Dermis blood vessel endothelial cell (primary cell): ENCODE measurements around the gene KHK. TPM values are rescaled to one million over a fixed set of nuclear protein-coding genes. Genes with fewer than 3 reads are reported as not detected.

Experiments used
- DNase-seq: peaks from one replicate; pipeline ENCODE4 v3.0.0; 2010
- total RNA-seq: library from RNA; depleted of rRNA; stranded (reverse); fragments of >200 nt; gene quantifications from 2 replicates; pipeline ENCODE4 v1.2.3, GENCODE V29; 2014

Gene KHK
- total RNA-seq, 1 donor from 2014 or later, result 4.8 TPM

DNA sequence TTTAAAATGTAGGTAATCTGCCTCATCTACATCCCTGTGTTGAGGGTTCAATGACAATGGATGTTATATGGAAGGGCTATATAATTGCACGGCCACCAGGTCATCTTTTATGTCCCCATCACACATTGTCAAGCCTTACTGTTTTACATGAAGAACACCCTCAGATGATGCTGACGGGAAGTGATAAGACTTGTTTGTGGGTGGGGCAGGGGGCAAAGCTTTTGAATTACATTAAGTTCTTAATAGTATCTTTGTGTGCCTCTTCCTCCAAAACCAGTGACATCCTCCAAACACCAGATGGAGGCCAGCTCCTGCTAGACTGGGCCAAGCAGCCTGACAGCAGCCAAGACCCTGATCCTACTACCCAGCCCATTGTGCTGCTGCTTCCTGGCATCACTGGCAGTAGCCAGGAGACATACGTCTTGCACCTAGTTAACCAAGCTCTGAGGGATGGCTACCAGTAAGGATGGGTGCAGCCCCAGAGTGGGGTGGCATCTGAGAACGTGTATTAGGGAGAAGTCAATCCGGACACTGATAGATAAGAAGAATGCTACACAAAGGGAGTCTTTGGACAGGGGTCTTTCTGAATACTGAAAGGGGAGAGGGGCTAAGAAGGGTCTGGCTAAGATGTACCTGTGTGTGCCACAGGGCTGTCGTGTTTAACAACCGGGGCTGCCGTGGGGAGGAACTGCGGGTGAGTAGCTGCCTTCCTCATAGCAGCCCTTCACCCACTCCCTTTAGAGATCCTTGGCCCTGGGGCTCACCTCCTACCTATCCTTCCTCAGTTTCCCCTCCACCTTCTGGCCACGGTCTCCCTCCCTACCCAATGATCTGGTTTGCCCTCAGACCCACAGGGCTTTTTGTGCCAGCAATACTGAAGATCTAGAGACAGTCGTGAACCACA, 42.3 kb downstream of the KHK start:
- no peak for DNase-seq

DNA sequence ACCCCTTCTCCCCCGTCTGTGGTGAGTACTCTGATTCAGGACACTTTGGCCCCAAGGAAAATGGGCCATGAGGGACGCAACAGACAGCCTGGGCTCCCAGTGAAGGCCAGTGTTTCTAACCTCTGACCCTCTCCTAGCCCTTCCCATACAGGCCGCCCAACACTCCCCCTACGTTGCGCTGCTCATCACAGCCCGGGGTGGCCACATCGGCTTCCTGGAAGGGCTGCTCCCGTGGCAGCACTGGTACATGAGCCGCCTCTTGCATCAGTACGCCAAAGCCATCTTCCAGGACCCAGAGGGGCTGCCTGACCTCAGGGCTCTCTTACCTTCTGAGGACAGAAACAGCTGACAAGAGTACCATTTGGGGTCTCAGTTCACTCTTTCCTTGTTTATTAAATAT, 43.8 kb downstream of the KHK start:
- no peak for DNase-seq

DNA sequence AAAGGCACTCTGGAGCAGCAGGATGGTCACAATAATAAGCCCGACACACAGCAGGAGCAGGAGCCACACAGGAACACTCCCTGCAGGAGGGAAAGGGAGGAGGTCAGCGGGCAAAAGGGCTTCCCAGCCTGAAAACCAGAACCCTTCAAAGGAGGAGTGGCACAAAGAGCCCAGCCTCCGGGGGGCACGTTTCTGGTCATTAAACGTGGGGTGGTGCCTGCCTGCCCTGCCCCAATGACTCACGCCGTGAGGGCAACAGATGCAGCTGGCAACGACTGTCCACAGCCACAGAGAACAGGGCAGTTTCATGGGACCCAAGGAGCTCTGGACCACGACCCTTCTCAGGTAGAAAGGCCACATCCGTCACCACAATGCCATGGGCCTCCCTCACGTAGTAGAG, 44.9 kb downstream of the KHK start:
- no peak for DNase-seq

GRCh38 chr2:27133195-27133875, 46.8 kb downstream of the KHK start:
- no peak for DNase-seq

DNA sequence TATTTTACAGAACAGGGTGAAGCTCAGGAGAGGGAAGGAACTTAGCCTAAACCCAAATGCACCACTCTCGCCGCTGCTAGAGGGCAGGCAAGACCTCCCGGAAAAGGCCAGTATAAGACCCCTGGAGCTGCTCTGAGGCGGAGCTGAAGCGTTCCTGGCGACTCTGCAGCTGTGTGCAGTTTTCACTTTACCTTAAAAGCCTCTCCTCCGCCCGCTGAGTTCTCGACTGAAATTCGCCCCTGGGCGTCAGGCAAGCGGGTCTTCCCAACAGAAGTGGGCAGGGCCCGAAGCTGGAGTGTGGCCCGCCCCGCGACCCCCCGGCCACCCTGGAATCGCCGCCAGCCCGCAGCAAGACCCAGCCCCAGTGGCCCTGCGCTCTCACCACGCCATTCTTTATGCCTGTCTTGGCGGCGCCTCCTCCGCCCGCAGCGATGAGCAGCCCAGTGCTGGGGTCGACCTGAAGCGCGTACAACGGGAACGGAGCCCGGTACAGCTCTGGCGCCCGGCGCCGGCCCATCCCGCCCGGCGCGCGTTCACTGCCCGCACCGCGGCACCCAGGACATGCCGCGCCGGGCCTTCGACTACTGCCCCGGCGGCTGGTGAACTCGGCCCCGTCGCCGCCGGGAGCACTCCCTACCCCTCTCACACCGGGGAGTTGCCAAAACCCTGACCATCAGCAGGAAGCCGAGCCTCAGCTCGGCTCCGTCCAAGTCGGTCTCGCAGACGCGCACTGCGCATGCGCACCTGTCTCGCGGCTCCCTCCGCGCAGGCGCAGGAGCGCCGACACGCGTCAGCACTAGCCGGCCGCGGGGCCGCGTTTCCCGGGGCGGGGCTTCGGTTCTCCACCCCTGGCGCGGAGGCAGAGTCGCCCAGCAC, 47.6 kb downstream of the KHK start, which contains the start of gene PREB:
TSS of gene PREB (minus strand) at position 732 of the 876 bp plus-strand sequence. CDS start at position 517, 215 bp downstream.
- DNase-seq, result peak; percentile 96

- no peak for DNase-seq
Observed at GRCh38 chr2:27134781-27135477, 48.4 kb downstream of the KHK start.

DNA sequence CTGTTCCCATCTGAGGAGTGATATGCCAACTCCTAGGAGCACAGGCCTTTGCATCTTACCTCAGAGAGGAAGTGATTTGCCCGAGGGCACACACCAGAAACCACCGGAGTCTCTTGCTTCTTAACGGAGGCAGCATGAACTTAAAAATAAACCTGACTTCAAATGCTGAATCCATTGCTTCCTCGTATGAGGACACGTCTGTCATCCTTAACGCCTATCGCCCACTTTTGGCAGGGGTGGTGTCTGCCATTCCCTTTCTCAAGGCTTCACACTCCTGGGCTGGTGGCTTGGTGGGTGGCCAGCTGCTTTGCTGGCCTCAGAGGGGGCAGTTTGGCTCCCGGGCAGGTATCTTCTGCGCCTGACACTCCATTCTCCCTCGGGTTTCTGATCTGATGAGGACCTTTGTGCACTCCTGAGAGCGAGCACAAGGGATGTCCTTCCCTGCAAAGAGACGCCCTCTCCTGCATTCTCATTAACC, 48.9 kb downstream of the KHK start:
- DNase-seq, result no peak

- DNase-seq, result no peak
Observed at GRCh38 chr2:27136751-27137150, 50.2 kb downstream of the KHK start.

DNA sequence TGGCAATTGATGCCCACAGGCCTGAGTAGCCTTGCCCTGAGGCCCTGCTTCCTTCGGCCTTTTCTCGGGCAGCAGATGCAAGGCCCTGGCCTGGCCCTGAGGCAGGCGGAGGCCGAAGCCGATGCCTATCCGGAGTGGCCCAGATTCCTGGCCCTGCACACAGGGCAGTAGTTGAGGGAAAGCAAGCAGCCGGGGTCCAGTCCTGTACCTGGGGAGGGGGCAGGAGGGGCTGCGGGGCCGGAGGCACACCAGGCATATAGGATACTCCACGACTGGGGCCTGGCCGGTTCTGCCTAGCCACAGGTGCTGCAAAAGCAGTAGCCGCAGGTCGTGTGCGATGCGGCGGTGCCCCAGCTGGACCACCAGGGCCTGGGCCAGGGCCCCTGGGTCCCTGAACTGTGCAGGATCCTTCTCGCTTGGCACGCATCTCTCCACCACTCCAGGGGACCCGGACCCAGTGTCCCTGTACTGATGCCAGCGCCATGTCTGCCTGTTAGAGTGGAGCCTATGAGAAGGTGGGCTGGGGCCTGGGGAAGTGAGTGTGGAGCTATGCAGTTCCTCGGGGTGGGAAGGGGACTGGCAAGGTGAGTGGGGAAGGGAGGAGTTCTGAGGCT, 50.9 kb downstream of the KHK start:
- DNase-seq, result no peak

DNA sequence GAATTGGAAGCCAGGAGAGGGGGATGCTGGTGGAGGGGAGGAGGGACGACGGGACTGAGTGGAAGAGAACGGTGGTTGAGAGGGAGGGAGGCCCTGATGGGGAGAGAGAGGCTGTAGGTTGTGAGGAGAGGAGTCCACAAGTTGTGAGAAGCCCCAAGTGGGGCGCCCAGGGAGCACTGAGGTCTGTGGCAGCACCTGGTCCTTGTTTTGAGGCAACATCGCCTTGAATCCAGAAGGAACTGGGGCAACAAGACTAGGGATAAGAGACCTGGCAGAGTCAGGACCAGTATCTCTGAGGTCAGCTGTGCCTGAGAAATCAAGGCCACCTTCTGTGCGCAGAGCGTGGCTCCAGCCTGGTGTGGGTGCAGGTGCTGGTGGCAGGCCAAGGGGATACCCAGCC, 51.5 kb downstream of the KHK start:
- no peak for DNase-seq

GRCh38 chr2:27139310-27139709, 52.7 kb downstream of the KHK start, which contains the start of gene PRR30:
PRR30 (minus strand) TSS chr2:27139410; CDS start chr2:27138329, 1,081 bp downstream.
- DNase-seq, result no peak

- no peak for DNase-seq
Observed at GRCh38 chr2:27143285-27143684, 56.7 kb downstream of the KHK start.

GRCh38 chr2:27145682-27146081, 59.1 kb downstream of the KHK start:
- DNase-seq, result no peak

GRCh38 chr2:27147935-27148334, 61.4 kb downstream of the KHK start:
- DNase-seq, result no peak

- DNase-seq, result no peak
Observed at GRCh38 chr2:27148801-27149439, 62.3 kb downstream of the KHK start, which contains the start of gene TCF23. TCF23 (plus strand) TSS chr2:27149004; CDS start chr2:27149134, 130 bp downstream.

DNA sequence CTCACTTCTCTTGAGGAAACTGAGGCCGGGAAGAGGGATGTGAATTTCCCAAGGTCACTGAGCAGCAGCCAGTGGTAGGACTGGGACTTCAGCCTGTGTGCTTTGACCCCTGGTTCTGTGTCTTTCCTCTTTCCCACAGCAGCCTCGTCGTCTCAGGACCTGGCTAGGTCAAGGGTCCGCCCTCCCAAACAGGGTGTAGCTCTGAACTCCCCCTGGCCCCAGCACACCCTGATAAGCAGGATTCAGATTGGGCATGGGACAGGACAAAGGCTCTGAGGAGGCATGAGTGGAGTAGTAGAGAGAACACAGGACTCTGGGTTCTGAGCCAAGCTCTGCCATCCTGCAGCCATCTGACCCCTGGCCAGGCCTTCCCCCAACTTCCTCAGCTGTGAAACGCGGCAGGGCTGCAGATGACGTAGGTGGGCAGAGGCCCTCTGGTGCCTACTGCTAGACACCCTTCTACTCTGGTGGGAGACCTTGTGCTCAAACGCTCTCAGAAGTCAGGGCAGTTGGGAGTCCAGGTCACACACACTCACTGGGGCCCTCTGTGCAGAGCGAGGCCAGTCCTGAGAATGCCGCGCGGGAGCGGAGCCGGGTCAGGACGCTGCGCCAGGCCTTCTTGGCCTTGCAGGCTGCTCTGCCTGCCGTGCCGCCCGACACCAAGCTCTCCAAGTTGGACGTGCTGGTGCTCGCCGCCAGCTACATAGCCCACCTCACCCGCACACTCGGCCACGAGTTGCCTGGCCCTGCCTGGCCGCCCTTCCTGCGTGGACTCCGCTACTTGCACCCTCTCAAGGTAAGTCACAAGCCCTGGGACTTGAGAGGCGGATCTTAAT, 63.2 kb downstream of the KHK start:
- no peak for DNase-seq
